Stimulated activated CD4-positive, alpha-beta T cell treated with anti-CD3 and anti-CD28 coated beads, Interleukin-15, amount 100 ng/mL, for 1 hour (primary cell): ENCODE results near the gene SGCA.

Experiments used
- DNase-seq, 2 donors: peaks; one replicate each; pipeline ENCODE4 v3.0.0-alpha.2; 2020; ENCODE audit warnings: low read depth in 1 of 2, low spot score in 1 of 2

Gene SGCA

GRCh38 chr17:50221266-50221863 is 55.6 kb downstream of the SGCA start:
- DNase-seq = no peak

DNA sequence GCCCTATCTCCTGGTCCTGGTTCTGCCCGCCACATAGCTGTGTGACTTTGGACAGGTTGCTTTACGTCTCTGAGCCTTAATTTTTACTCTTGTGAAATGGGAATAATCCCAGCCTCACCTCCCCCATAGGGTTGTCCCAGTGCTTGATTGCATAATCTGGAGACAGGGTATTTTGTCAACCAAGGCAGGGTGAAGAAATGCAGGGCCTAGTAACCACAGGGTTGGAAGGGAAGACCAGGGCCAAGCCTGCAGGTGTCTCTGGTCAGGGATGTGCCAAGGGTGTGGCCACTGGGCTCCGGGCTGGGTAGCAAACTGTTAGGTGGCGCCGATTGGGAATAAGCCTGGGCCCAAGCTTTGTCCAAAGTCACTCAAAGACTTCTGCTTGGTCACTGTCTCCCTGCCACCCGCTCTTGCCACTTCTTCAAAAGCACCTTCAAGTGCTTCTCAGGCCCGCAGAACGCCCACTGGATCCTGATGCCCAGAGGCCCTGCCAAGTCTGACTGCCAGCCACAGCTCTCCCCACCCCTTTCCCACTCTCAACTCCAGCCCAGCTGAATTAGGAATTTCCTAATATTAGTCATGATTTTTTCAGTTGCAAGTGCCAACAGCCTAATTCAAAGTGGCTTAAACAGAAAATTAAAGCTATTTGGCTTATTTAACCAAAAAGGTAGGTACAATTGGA is 56.2 kb downstream of the SGCA start:
- DNase-seq = no peak

DNA sequence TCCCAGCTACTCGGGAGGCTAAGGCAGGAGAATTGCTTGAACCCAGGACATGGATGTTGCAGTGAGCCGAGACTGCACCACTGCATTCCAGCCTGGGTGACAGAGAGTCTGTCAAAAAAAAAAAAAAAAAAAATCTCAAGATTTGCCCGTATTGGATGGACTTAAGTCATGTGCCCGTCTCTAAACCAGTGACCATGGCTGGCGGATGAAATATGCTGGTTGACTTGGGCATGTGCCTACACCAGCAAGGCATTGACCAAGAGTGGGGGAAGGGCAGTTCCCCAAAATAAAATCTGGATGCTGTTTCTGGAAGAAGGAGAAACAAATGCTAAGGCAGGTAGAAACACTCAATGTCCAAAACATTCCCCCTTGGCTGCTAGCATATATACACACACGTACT is 57.1 kb downstream of the SGCA start:
- no peak for DNase-seq
